Stimulated activated effector memory CD8-positive, alpha-beta T cell treated with anti-CD3 and anti-CD28 coated beads, Interleukin-12 subunit alpha, Interleukin-12 subunit beta, amount 100 ng/mL, for 72 hours (primary cell): ENCODE data around the gene LTC4S.

Experiments
- ATAC-seq: fragments of 150-1000 bp; cut with Tn5 transposase; 2 replicates; pipeline ENCODE4 v1.10.0; 2021
- DNase-seq, 2 donors: peaks; one replicate each; pipeline ENCODE4 v3.0.0; 2021 to 2022; ENCODE audit warnings: low spot score in 2 of 2
- H3K27ac Mint-ChIP-seq: one replicate; pipeline ENCODE4 v1.8.0; 2022; ENCODE audit warnings: mild to moderate bottlenecking, mixed read lengths
- H3K36me3 Mint-ChIP-seq: one replicate; pipeline ENCODE4 v1.8.0; 2022; ENCODE audit warnings: mild to moderate bottlenecking, mixed read lengths
- H3K4me1 Mint-ChIP-seq: one replicate; pipeline ENCODE4 v1.8.0; 2022; ENCODE audit warnings: mixed read lengths
- H3K4me3 Mint-ChIP-seq: one replicate; pipeline ENCODE4 v1.8.0; 2022; ENCODE audit warnings: mild to moderate bottlenecking, mixed read lengths
- H3K9me3 Mint-ChIP-seq: one replicate; pipeline ENCODE4 v1.8.0; 2022; ENCODE audit warnings: mixed read lengths

The LTC4S gene

DNA sequence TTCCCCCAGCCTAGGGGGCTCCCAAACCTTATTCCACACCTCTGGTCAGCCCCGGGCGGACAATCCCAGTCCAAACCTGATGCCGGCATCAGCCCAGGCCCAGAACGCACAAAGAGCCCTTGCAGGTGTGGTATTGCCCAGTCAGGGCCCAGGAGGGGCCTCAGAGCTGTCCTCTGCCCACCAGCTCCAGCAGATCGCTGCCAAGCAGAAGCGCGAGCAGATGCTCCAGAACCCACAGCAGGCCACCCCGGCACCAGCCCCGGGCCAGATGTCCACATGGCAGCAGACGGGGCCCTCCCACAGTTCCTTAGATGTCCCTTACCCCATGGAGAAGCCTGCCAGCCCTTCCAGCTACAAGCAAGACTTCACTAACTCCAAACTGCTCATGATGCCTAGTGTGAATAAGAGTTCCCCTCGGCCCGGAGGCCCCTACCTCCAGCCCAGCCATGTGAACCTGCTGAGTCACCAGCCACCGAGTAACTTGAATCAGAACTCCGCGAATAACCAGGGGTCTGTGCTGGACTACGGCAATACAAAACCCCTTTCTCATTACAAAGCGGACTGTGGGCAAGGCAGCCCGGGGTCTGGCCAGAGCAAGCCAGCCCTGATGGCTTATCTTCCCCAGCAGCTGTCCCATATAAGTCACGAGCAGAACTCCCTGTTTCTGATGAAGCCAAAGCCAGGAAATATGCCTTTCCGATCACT, 27.6 kb upstream of the LTC4S start:
- peaks cover 70% of the 10 kb centered on the region for H3K36me3 Mint-ChIP-seq
- no peak for DNase-seq

DNA sequence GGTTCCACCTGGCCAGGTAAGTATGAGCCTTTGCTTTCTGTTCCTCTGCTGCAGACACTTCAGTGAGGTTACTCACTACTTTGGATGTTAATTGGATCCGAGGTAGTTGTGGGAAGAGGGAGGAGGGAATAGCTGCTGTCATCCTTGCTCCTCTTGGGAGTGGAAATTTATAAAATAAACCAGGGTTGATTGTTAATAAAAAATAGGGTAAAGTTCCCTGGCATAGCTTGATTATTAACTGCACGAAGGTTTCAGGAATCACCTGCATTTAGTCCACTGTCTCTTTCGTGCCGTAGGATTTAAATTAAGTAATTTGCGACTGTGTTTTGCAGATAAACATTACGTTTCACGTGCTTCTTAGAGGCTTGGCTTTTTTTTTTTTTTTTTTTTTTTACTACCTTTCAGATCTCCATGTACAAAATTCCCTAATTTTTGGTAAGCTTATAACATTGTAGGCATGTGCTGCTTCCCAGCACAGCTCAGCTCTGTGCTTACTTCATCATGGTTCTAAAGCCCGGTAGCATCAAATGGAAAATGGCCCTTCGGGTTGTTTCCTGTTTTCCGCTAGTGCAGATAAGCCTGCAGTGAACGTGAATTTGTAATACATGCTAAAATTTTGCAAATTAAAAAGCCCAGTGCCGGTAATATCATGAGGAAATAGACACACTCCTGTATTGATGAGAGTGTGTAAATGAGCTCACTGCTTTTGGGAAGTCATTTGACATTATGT, 26.9 kb upstream of the LTC4S start:
- no peak overlapping the region for H3K27ac Mint-ChIP-seq
- no peaks in the 10 kb centered on the region for H3K9me3 Mint-ChIP-seq
- peaks cover 77% of the 10 kb centered on the region for H3K36me3 Mint-ChIP-seq
- ATAC-seq = no peak
- peaks cover 53% of the 10 kb centered on the region for H3K4me1 Mint-ChIP-seq
- no peak overlapping the region for H3K4me3 Mint-ChIP-seq
- no peak for DNase-seq

More for the DNA sequence above, 27.6 kb upstream of the LTC4S start:
- Mint-ChIP-seq H3K9me3 (no peaks in the 10 kb centered on the region), H3K4me1 (peaks cover 59% of the 10 kb centered on the region), H3K27ac (peak overlapping the region; percentile 60), H3K4me3 (no peak overlapping the region)
- ATAC-seq = no peak

DNA sequence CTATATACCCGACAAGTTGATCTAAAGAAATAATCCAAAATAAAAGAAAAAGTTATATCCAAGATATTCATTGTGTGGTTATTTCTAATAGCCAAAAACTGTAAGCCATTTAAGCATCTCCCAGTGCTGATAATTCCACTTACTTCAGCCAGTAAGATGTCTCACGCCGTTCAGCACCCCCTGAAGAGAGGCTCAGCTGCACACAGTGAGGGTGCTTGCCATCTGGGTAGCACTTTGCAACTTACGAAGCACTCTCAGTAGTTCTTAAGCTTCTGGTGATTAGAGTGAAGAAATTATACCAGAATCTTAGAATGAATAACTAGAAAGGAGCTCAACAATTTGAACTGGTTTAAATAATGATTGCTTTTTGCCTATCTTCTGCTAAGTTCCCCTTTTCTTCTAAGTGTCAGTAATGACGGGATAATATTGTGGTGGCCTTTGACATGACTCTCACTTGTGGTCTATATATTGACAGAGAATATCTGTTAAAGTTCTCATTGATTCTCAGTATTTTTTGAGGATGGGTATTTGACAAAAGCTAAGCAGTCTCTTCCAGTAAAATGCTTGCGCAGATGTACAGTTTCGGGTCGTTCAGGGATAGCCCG, 26.2 kb upstream of the LTC4S start:
- no peak overlapping the region for H3K27ac Mint-ChIP-seq
- H3K9me3 Mint-ChIP-seq = no peaks in the 10 kb centered on the region
- H3K36me3 Mint-ChIP-seq = peaks cover 84% of the 10 kb centered on the region
- peaks cover 46% of the 10 kb centered on the region for H3K4me1 Mint-ChIP-seq
- no peak for ATAC-seq
- no peak for DNase-seq
- H3K4me3 Mint-ChIP-seq = no peak overlapping the region

DNA sequence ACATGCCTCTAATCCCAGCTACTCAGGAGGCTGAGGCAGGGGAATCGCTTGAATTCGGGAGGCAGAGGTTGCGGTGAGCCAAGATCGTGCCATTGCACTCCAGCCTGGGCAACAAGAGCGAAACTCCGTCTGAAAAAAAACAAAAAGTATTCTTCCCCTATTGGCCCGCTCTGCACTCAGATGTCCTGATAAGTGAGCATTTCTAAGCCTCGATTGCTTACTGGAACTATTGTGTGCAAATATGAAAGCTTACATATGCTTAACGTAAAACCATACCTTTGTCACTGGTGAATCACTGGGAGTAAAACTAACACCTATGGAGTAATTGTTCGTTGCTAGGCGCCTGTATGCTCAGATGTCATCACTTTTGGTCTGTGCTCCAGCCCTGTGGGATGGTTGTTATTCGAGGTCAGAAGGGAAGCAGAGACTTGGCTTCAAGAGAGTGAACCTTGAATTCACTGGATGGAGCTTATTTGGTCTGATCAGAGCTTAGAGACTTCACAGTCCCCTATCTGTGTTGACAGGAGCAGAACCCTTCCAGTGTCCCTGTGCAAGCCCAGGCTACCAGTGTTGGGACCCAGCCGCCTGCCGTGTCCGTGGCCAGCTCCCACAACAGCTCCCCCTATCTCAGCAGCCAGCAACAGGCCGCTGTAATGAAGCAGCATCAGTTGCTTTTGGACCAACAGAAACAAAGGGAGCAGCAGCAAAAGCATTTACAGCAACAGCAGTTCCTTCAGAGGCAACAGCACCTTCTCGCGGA, 25.3 kb upstream of the LTC4S start:
- DNase-seq = no peak
- peaks cover 94% of the 10 kb centered on the region for H3K36me3 Mint-ChIP-seq
- ATAC-seq = peak; percentile 85
- peak overlapping the region; percentile 10 for H3K27ac Mint-ChIP-seq
- H3K9me3 Mint-ChIP-seq = no peaks in the 10 kb centered on the region
- H3K4me1 Mint-ChIP-seq = peaks cover 36% of the 10 kb centered on the region
- H3K4me3 Mint-ChIP-seq = no peak overlapping the region

DNA sequence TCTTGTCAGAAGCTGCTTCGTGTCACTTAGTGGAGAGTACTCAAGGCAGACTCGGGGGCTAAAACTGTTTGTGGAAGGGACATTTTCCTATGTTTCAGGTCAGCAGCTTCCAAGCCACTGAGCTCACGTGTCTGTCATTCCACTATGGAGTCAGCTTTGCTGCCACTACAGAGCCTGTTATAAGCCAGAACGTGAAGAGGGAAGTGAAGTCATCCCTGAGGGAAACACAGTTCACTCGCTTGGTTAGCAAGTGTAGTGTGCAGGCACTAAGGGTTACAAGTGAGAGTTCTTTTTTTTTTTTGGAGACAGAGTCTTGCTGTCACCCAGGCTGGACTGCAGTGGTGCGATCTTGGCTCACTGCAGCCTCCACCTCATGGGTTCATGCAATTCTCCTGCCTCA, 24.5 kb upstream of the LTC4S start:
- peaks cover 31% of the 10 kb centered on the region for H3K4me1 Mint-ChIP-seq
- H3K27ac Mint-ChIP-seq = no peak overlapping the region
- no peak overlapping the region for H3K4me3 Mint-ChIP-seq
- DNase-seq (no peak), ATAC-seq (no peak)
- H3K9me3 Mint-ChIP-seq = no peaks in the 10 kb centered on the region
- peaks cover 98% of the 10 kb centered on the region for H3K36me3 Mint-ChIP-seq

DNA sequence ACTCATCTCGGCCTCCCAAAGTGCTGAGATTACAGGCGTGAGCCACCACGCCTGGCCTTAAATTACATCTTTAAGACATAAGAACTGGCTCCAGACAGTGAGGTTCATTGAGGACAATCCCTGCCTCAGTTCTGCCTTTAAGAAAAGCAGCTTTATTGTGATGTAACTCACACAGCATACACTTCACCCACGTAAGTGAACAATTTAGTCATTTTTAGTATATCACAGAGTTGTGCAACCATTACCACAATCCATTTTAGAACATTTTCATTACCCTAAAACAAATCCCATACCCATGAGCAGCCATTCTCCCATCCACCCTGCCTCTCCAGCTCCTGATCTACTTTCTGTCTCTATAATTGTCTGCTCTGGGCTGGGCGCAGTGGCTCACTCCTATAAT, 24.0 kb upstream of the LTC4S start:
- no peak for ATAC-seq
- Mint-ChIP-seq H3K4me3 (no peak overlapping the region), H3K9me3 (no peaks in the 10 kb centered on the region), H3K4me1 (peaks cover 31% of the 10 kb centered on the region), H3K36me3 (peaks cover 98% of the 10 kb centered on the region), H3K27ac (no peak overlapping the region)
- no peak for DNase-seq

DNA sequence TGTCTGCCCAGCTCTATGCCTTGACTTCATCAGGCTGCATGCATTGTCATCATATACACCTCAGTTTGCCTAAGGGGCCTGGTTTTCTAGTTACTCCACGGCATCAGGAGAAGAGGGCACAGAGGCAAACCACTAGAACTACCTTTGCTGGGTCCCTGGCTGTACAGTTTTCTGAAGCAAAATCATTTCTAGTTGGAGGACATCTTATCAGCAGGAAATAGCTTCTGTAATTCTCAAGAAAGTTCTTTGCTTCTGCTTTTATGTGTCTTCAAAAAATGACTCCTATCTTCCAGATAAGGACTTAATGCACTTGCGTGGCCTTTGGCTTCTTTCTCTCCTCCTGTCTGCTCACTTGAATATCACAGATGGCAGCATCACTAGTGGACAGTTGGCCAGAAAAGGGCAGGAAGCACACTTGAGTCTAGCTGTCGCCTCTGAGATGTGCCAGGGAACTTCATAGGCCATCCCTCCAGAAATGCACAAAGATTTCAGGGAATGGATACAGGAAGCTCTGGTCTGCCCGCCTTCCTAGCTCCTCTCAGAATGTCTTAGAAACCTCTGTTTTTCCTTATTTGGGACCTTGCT, 22.4 kb upstream of the LTC4S start:
- Mint-ChIP-seq H3K36me3 (peaks cover 100% of the 10 kb centered on the region), H3K4me3 (no peak overlapping the region), H3K27ac (no peak overlapping the region), H3K9me3 (no peaks in the 10 kb centered on the region), H3K4me1 (peaks cover 18% of the 10 kb centered on the region)
- ATAC-seq (no peak), DNase-seq (no peak)

DNA sequence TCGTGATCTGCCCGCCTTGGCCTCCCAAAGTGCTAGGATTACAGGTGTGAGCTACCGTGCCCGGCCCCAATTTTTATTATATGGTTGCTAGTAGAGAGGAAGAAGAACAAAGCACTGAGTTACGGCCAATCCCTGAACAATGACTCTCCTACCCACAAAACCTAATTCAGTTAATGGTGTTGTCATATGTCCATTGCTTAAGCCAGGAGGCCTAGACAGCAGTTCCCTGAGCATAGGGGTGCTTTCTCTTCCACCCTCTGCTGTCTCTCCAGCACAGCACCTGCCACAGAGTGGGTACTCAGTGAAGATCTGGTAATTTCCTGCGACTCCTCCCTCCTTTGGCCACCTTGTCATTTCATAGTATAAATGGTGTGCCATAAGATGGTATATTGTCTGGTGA, 21.4 kb upstream of the LTC4S start:
- Mint-ChIP-seq H3K27ac (peak overlapping the region; percentile 21), H3K36me3 (peaks cover 100% of the 10 kb centered on the region), H3K4me1 (peaks cover 17% of the 10 kb centered on the region), H3K9me3 (no peaks in the 10 kb centered on the region), H3K4me3 (no peak overlapping the region)
- no peak for DNase-seq
- ATAC-seq = no peak

DNA sequence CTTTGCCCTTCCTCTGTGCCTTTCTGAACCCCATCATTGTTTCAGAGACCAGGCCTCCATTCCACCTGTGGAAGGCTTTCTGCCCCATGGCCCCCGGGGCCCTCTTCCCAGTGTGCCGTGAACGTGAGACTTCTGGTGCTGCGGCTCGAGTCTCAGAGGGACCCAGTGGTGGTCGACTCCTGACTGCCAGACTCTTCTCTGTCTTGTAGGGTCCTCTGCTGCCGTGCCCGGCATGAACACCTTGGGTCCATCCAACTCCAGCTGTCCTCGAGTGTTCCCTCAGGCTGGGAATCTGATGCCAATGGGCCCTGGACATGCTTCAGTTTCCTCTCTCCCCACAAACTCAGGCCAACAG, 20.1 kb upstream of the LTC4S start:
- Mint-ChIP-seq H3K4me3 (no peak overlapping the region), H3K4me1 (peaks cover 6% of the 10 kb centered on the region), H3K36me3 (peaks cover 100% of the 10 kb centered on the region), H3K27ac (no peak overlapping the region), H3K9me3 (no peaks in the 10 kb centered on the region)
- no peak for ATAC-seq
- DNase-seq = no peak

DNA sequence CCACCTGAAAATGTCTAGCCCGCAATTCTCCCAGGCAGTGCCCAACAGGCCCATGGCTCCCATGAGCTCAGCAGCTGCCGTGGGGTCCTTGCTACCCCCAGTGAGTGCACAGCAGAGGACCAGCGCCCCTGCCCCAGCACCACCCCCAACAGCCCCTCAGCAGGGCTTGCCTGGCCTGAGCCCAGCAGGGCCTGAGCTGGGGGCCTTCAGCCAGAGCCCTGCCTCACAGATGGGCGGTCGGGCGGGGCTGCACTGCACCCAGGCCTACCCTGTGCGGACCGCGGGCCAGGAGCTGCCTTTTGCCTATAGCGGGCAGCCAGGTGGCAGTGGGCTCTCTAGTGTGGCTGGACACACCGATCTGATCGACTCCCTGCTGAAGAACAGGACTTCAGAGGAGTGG, 19.3 kb upstream of the LTC4S start:
- peaks cover 100% of the 10 kb centered on the region for H3K36me3 Mint-ChIP-seq
- no peak overlapping the region for H3K4me3 Mint-ChIP-seq
- H3K9me3 Mint-ChIP-seq = no peaks in the 10 kb centered on the region
- DNase-seq = no peak
- peak overlapping the region; percentile 65 for H3K27ac Mint-ChIP-seq
- ATAC-seq = peak; percentile 32
- no peaks in the 10 kb centered on the region for H3K4me1 Mint-ChIP-seq

DNA sequence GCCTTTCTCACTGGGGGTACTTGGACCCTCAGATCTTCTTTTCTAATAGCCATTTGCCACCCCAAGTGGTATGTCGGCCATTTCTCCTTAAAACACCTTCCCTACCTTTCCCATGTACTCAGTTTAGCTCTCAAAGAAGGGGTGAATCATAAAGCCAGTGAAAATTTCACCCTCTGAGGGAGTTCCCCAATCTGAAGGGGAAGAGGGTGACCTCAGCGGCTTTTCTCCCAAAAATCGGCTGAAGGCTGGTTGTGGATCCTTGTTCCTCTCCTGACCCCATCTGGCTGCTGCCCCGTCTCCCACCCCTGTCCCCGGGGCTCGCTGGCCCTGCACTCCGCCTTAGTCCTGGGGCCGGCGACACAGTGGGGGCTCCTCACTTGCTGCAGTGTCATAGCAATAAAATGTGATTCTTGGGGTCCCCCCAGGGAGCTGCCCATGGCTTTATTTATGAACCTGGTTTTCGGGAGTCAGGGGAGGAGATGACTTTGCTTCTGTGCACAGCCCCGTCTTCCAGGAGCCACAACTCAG, 17.3 kb upstream of the LTC4S start:
- Mint-ChIP-seq H3K4me1 (no peaks in the 10 kb centered on the region), H3K36me3 (peaks cover 92% of the 10 kb centered on the region), H3K4me3 (no peak overlapping the region), H3K27ac (no peak overlapping the region), H3K9me3 (no peaks in the 10 kb centered on the region)
- DNase-seq = no peak
- ATAC-seq = no peak

DNA sequence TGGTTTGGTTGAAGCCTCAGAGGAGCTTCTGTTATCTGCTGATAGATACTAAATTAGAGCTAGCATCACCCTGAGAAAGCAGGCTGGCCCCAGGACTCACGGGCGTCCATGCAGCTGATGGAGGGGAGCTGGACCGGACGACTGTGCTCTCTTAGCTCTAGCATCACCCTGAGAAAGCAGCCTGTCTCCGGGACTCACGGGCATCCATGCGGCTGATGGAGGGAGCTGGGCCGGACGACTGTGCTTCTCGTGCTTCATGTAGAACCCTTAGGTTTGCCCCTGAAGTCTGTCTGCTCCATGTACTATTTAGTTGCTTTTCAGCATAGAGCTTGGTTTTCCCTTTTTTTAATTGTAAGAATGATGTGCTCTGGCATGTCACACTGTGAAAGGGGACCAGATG, 16.3 kb upstream of the LTC4S start:
- no peak overlapping the region for H3K27ac Mint-ChIP-seq
- peaks cover 82% of the 10 kb centered on the region for H3K36me3 Mint-ChIP-seq

DNA sequence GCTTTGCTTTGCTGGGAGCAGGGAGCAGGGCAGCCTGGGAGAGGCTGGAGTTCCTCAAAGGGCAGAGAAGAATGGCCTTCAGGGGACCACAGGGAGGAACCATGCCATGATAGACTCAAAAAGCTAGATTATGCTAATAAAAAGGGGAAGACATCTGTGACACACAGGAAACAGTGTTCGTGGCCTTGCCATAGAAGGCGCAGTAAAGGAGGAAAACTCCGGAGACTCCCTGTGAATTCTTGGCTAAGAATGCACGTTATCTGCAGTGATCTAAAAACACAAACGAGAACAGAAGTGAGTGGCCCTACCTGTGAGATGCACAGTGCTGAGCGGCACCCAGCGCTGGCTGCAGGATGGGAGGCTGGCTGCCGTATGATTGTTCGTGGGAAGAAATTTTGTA, 15.9 kb upstream of the LTC4S start:
- Mint-ChIP-seq H3K4me3 (no peak overlapping the region), H3K27ac (peak overlapping the region; percentile 46)
- ATAC-seq = no peak

More for the DNA sequence above, 16.3 kb upstream of the LTC4S start:
- H3K4me3 Mint-ChIP-seq = no peak overlapping the region
- no peaks in the 10 kb centered on the region for H3K4me1 Mint-ChIP-seq
- no peaks in the 10 kb centered on the region for H3K9me3 Mint-ChIP-seq
- ATAC-seq = no peak
- DNase-seq = no peak

DNA sequence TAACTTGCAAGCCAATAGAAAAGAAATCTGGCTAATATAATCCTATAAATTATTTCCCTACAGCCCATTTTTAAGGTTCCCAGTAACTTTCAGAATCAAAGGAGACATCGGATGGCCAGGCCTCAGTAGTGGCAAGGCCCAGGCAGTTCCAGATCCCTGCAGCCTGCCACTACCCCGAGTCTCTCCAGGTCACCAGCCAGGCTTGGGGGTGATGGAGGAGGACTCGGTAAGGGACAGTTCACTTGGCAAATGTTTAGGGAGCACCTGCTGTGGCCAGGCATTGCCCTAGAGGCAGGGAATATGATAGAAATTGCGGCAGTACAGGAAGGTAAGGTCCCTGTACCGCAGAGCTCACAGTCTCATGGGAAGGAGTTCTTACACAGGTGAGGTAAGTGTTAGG, 15.2 kb upstream of the LTC4S start:
- Mint-ChIP-seq H3K4me1 (no peaks in the 10 kb centered on the region), H3K27ac (peak overlapping the region; percentile 46), H3K36me3 (peaks cover 71% of the 10 kb centered on the region), H3K9me3 (no peaks in the 10 kb centered on the region), H3K4me3 (no peak overlapping the region)
- ATAC-seq (no peak), DNase-seq (no peak)

More for the DNA sequence above, 15.9 kb upstream of the LTC4S start:
- Mint-ChIP-seq H3K36me3 (peaks cover 77% of the 10 kb centered on the region), H3K4me1 (no peaks in the 10 kb centered on the region), H3K9me3 (no peaks in the 10 kb centered on the region)
- no peak for DNase-seq

DNA sequence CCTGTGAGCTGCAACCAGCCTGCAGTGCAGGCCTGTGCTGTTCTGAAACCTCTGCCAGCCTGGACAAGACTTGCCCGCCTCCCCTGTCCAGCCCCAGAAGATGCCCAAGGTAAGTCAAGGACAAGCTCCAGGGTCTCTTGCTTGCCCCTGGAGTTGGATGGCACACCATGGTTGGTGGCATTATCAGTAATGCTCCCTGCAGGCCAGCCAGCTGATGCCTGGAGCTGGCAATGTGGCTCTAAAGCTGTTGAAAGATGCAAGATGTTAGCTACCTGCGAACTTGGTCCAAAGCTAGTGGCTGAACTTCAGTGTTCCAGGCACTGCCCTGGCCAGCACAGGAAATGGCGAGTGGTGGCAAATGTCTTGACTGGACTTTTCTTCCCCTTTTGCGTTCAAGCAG, 14.0 kb upstream of the LTC4S start:
- peaks cover 58% of the 10 kb centered on the region for H3K36me3 Mint-ChIP-seq
- H3K4me1 Mint-ChIP-seq = no peaks in the 10 kb centered on the region

More for the DNA sequence above, 14.0 kb upstream of the LTC4S start:
- Mint-ChIP-seq H3K4me3 (no peak overlapping the region), H3K9me3 (no peaks in the 10 kb centered on the region), H3K27ac (peak overlapping the region; percentile 20)
- no peak for DNase-seq
- no peak for ATAC-seq
